Smooth muscle cell (in vitro differentiated cells): Measurements from ENCODE around the gene MTA3. TPM values are rescaled to one million over a fixed set of nuclear protein-coding genes. Genes with fewer than 3 reads are reported as not detected.

Experiments
- DNase-seq: peaks from one replicate; lab custom pipeline; 2025; ENCODE audit not compliant: unreplicated experiment; lab: John Stamatoyannopoulos, UW
- H2AFZ ChIP-seq: fragments of 200-600 bp; sonication (generic); 2 replicates; pipeline ENCODE4 v1.6.0; 2016; ENCODE audit warnings: antibody characterized with exemption, low read depth, mild to moderate bottlenecking
- H3F3A ChIP-seq: fragments of 200-600 bp; sonication (generic); 2 replicates; pipeline ENCODE4 v1.6.0; 2017; ENCODE audit warnings: antibody characterized with exemption, low read depth
- H3K27ac ChIP-seq: fragments of 200-600 bp; sonication (generic); 2 replicates; pipeline ENCODE4 v1.5.1; 2016; ENCODE audit warnings: low read depth, mild to moderate bottlenecking
- H3K27me3 ChIP-seq: fragments of 200-600 bp; sonication (generic); 2 replicates; pipeline ENCODE4 v1.6.1; 2016; ENCODE audit warnings: low read depth, mild to moderate bottlenecking
- H3K36me3 ChIP-seq: fragments of 200-600 bp; sonication (generic); 2 replicates; pipeline ENCODE4 v1.5.1; 2016; ENCODE audit warnings: low read depth
- H3K4me1 ChIP-seq: fragments of 200-600 bp; sonication (generic); 2 replicates; pipeline ENCODE4 v1.5.1; 2016; ENCODE audit warnings: low read depth
- H3K4me2 ChIP-seq: fragments of 200-600 bp; sonication (generic); 2 replicates; pipeline ENCODE4 v1.6.0; 2016; ENCODE audit warnings: mild to moderate bottlenecking
- H3K4me3 ChIP-seq: fragments of 200-600 bp; sonication (generic); 2 replicates; pipeline ENCODE4 v1.5.1; 2016; ENCODE audit warnings: mild to moderate bottlenecking
- H3K79me2 ChIP-seq: fragments of 200-600 bp; sonication (generic); 2 replicates; pipeline ENCODE4 v1.6.0; 2016; ENCODE audit warnings: low read depth, mild to moderate bottlenecking
- H3K9ac ChIP-seq: fragments of 200-600 bp; sonication (generic); 2 replicates; pipeline ENCODE4 v1.6.0; 2016; ENCODE audit warnings: low read depth
- H3K9me3 ChIP-seq: fragments of 200-600 bp; sonication (generic); replicated peaks from 2 replicates; pipeline ENCODE4 v1.5.1; 2016; ENCODE audit warnings: low read depth
- H4K20me1 ChIP-seq: fragments of 200-600 bp; sonication (generic); 2 replicates; pipeline ENCODE4 v1.6.0; 2016; ENCODE audit warnings: low read depth
- WGBS: methylation state at CpG from one replicate; pipeline ENCODE4 v1.1.7; 2016; ENCODE audit warnings: low lambda C conversion rate; 5-methylcytosine and 5-hydroxymethylcytosine counted together
- polyA plus RNA-seq: library from polyadenylated mRNA; unstranded; fragments of >200 nt; fragmentation: Nextera tagmentation; extraction: Ambion mirVana; gene quantifications from 2 replicates; pipeline ENCODE4 v1.2.1, GENCODE V29; 2016
- total RNA-seq: library from RNA; depleted of rRNA; stranded (reverse); fragments of >200 nt; gene quantifications from 2 replicates; pipeline ENCODE4 v1.2.3, GENCODE V29; 2014
- TF ChIP-seq, protein P1 (sequence below): fragments of 200-600 bp; sonication (generic); IDR thresholded peaks from 2 replicates; pipeline ENCODE4 v1.5.1; 2017; ENCODE audit warnings: borderline replicate concordance, mild to moderate bottlenecking, antibody characterized with exemption; ENCODE audit not compliant: insufficient read depth, poor library complexity, severe bottlenecking

Gene MTA3
- total and polyA plus RNA-seq, 2 experiments from 2014 or later: 27.5 to 29.8 TPM

GRCh38 chr2:42685303-42685702, 116.9 kb downstream of the MTA3 start:
- TF ChIP-seq, protein P1, sequence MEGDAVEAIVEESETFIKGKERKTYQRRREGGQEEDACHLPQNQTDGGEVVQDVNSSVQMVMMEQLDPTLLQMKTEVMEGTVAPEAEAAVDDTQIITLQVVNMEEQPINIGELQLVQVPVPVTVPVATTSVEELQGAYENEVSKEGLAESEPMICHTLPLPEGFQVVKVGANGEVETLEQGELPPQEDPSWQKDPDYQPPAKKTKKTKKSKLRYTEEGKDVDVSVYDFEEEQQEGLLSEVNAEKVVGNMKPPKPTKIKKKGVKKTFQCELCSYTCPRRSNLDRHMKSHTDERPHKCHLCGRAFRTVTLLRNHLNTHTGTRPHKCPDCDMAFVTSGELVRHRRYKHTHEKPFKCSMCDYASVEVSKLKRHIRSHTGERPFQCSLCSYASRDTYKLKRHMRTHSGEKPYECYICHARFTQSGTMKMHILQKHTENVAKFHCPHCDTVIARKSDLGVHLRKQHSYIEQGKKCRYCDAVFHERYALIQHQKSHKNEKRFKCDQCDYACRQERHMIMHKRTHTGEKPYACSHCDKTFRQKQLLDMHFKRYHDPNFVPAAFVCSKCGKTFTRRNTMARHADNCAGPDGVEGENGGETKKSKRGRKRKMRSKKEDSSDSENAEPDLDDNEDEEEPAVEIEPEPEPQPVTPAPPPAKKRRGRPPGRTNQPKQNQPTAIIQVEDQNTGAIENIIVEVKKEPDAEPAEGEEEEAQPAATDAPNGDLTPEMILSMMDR: no peak
- Histone ChIP-seq H3K4me1 (peaks cover 6% of the 10 kb centered on the region), H3K79me2 (peaks cover 7% of the 10 kb centered on the region), H3K36me3 (no peaks in the 10 kb centered on the region), H3K27me3 (no peaks in the 10 kb centered on the region), H3K9ac (no peak overlapping the region), H3K4me3 (no peak overlapping the region), H3K27ac (no peak overlapping the region), H3K9me3 (no peaks in the 10 kb centered on the region), H4K20me1 (peaks cover 29% of the 10 kb centered on the region), H2AFZ (no peak overlapping the region), H3F3A (no peaks in the 10 kb centered on the region), H3K4me2 (no peak overlapping the region)
- WGBS: 87% methylated on average over 5 of the region's 5 CpGs
- no peak for DNase-seq

DNA sequence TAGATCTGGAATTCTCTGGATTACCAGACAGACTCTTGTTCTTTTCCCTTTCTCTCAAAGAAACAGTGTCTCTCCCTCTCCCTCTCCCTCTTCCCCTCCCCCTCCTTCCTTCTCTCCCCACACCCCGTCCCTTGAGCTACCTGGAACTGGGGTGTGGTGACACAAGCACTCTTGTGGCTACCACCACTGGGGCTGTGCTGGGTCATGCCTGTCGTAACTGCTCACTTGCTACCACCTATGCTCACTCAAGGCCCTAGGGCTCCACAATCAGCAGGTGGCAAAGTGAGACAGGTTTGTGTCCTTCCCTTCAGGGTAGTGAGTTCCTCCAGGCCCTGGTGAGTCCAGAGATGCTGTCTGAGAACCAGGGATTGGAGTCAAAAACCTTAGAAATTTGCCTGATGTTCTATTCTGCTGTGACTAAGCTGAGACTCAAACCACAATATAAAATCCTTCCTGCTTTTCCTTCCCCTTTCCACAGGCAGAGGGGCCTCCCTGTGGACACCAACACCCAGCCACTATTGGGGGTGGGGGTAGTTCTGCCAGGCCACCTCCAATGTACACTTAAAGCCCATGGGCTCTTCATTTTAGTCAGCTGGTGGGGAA, 124.7 kb downstream of the MTA3 start:
- no peaks in the 10 kb centered on the region for H3K36me3 ChIP-seq
- no peak overlapping the region for H2AFZ ChIP-seq
- no peaks in the 10 kb centered on the region for H3K9me3 ChIP-seq
- no peaks in the 10 kb centered on the region for H3K27me3 ChIP-seq
- peaks cover 17% of the 10 kb centered on the region for H3K4me1 ChIP-seq
- H3K4me2 ChIP-seq: no peak overlapping the region
- no peak for DNase-seq
- WGBS: no CpG with 5 or more reads among the region's 2 CpGs
- no peak overlapping the region for H3K9ac ChIP-seq
- H3K79me2 ChIP-seq: peaks cover 22% of the 10 kb centered on the region
- TF ChIP-seq, protein P1: no peak
- peaks cover 57% of the 10 kb centered on the region for H4K20me1 ChIP-seq
- H3K27ac ChIP-seq: peak overlapping the region; percentile 19
- no peaks in the 10 kb centered on the region for H3F3A ChIP-seq
- H3K4me3 ChIP-seq: no peak overlapping the region

DNA sequence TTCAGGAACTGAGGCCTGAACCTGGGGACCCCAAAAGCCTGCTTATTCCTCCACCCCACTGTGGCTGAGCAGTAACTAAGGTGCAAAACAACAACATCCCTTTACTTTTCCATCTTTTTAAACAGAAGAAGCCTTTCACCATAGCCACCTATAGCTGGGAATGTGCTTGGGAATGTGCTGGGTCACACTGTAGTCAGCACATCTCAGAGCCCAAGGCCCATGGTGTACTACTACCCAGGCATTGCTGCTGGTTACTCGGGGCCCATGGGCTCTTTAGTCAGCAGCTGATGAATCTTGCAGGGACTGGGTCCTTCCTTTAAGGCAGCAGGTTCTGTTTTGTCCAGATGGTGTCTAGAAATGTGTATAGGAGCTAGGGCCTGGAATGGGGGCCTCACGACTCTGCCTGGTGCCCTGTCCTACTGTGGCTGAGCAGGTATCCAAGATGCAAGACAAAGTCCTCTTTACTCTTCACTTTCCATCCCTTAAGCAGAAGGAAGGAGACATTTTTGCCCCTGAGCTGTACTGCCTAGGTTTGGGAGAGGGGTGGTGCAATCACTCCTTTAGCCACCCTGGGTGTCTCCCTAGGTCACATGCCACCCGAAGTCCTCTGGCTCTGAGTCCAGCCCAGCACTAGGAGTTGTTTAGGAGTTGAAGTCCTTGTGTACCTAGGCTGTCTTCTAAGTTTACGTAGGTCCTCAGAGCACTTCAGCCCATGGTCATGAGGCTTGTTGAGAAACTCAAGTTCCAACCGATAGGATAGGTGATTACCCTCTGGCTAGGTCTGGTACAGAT, 125.5 kb downstream of the MTA3 start:
- Histone ChIP-seq H3F3A (no peaks in the 10 kb centered on the region), H3K36me3 (no peaks in the 10 kb centered on the region), H4K20me1 (peaks cover 51% of the 10 kb centered on the region), H3K9me3 (no peaks in the 10 kb centered on the region), H3K4me3 (no peak overlapping the region), H3K79me2 (peaks cover 22% of the 10 kb centered on the region), H3K4me2 (no peak overlapping the region), H3K9ac (no peak overlapping the region), H2AFZ (no peak overlapping the region), H3K4me1 (peaks cover 17% of the 10 kb centered on the region), H3K27ac (no peak overlapping the region), H3K27me3 (no peaks in the 10 kb centered on the region)
- TF ChIP-seq, protein P1: no peak
- DNase-seq: no peak
- WGBS: 97% methylated on average over 5 of the region's 5 CpGs
